ENCODE measurements around the gene NKIRAS2.

- TF ChIP-seq CTCF (IDR thresholded peaks at IDR 0.05) (no peak), POLR2AphosphoS5 (IDR thresholded peaks at IDR 0.05) (no peak)
Observed at GRCh38 chr17:42065201-42065600, 45.3 kb downstream of the NKIRAS2 start.

Measured in suprapubic skin (tissue), 3 donors.